Measurements from ENCODE around the gene ANKS1B. TPM values are rescaled to one million over a fixed set of nuclear protein-coding genes. Genes with fewer than 3 reads are reported as not detected.
"Not testable (repeated sequence)": the region's sequence is repeated elsewhere in the genome, so short reads cannot be mapped to it uniquely, and the experiment has no call there.

ANKS1B gene
- total RNA-seq, 2 donors from 2014 or later: not detected

GRCh38 chr12:99577125-99577524, 407.6 kb downstream of the ANKS1B start:
- H3K27ac Mint-ChIP-seq; DNase-seq (ENCODE audit: low spot score); H3K4me3 Mint-ChIP-seq; H3K27me3 Mint-ChIP-seq; H3K36me3 Mint-ChIP-seq; H3K4me1 Mint-ChIP-seq (ENCODE audit: low read depth in 2 of 2); ATAC-seq: not testable (repeated sequence)
- peaks cover 27% of the 10 kb centered on the region for H3K9me3 Mint-ChIP-seq

DNA sequence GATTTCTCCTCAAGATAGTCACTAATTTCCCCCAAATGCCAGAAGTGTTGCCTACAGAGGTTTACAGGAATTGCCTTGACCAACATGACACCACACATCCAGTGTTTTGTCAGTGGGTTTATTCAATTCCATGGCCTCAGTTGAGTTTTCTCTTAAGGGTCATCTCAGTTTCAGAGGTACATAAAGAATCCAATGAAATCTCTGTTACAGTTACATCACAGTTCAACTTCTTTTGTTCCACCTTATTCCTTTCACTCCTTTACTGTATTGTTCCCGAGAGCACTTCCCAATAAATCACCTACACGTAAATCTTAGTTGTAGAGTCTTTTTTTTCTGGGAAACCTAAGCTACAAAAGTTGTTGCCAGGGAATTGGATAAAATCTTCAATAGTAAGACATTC, 410.8 kb downstream of the ANKS1B start:
- Mint-ChIP-seq H3K36me3 (no peaks in the 10 kb centered on the region), H3K4me3 (no peak overlapping the region), H3K4me1 (ENCODE audit: low read depth in 2 of 2) (no peaks in the 10 kb centered on the region), H3K9me3 (peaks cover 34% of the 10 kb centered on the region), H3K27ac (no peak overlapping the region), H3K27me3 (no peaks in the 10 kb centered on the region)
- DNase-seq (ENCODE audit: low spot score): no peak
- no peak for ATAC-seq

DNA sequence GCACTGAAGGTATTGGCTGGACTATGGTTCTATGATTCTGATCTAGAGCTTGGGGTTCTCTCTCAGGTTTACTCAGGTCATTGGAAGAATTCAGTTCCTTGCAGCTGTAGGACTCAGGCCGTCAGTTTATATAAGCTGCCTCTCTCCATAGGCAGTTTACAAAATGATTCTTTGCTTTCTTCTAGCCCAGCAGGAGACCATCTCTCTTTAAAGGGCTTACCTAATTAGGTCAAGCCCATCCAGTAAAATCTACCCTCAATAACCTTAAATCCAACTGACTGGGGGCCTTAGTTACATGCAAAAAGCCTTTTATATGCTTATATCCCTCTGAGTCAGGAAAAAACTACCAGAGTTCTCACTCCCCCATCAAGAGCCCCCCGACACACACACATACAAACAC, 417.7 kb downstream of the ANKS1B start:
- H3K4me3 Mint-ChIP-seq: no peak overlapping the region
- H3K27me3 Mint-ChIP-seq: no peaks in the 10 kb centered on the region
- DNase-seq (ENCODE audit: low spot score) (no peak), ATAC-seq (no peak)
- no peaks in the 10 kb centered on the region for H3K4me1 Mint-ChIP-seq (ENCODE audit: low read depth in 2 of 2)
- H3K36me3 Mint-ChIP-seq: peaks cover 5% of the 10 kb centered on the region
- peaks cover 12% of the 10 kb centered on the region for H3K9me3 Mint-ChIP-seq
- no peak overlapping the region for H3K27ac Mint-ChIP-seq

DNA sequence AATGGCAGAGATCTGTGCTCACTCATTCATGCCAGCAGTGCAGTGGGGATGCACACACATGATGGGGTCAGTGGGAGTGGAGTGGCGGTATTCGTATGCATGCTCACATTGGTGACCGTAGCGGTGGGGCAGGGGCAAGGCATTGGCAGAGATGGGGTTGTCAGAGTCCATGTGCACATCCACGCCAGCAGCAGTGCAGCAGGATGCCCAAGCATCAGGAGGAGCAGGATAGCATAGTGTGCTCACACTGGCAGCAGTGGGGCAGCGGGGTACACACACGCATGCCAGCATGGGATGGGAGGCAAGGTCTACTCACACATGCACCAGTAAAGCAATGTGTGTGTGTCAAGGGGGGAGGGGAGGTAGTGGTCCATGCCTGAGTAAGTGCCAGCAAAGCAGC, 426.6 kb downstream of the ANKS1B start:
- Mint-ChIP-seq H3K4me1 (ENCODE audit: low read depth in 2 of 2) (no peaks in the 10 kb centered on the region), H3K36me3 (no peaks in the 10 kb centered on the region), H3K9me3 (peaks cover 20% of the 10 kb centered on the region), H3K27ac (no peak overlapping the region), H3K4me3 (no peak overlapping the region), H3K27me3 (no peaks in the 10 kb centered on the region)
- ATAC-seq (no peak), DNase-seq (ENCODE audit: low spot score) (no peak)

GRCh38 chr12:99553461-99553860, 431.3 kb downstream of the ANKS1B start:
- Mint-ChIP-seq H3K36me3 (no peaks in the 10 kb centered on the region), H3K27ac (no peak overlapping the region), H3K27me3 (no peaks in the 10 kb centered on the region), H3K9me3 (peaks cover 35% of the 10 kb centered on the region), H3K4me1 (ENCODE audit: low read depth in 2 of 2) (no peaks in the 10 kb centered on the region), H3K4me3 (no peak overlapping the region)
- no peak for DNase-seq (ENCODE audit: low spot score)
- ATAC-seq: no peak

DNA sequence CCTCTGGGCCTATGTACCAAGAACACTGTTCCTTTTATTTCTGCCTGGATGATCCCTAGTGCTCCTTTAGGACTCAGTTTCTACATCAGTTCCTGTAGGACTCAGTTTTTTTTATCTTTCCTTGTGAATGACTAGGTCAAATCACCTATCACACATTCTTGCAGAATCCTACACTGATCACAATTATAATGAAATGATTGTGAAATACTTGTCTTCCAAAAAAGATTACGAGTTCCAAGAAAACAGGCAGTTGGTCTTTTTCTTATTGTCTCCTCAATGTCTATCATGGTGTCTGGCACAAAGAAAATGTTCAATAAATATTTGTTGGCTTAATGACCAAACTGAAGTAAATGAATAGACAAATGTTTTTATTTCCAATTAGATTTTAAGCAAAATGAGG, 432.7 kb downstream of the ANKS1B start:
- Mint-ChIP-seq H3K4me1 (ENCODE audit: low read depth in 2 of 2) (no peaks in the 10 kb centered on the region), H3K36me3 (no peaks in the 10 kb centered on the region), H3K27ac (no peak overlapping the region), H3K27me3 (no peaks in the 10 kb centered on the region), H3K9me3 (peaks cover 29% of the 10 kb centered on the region), H3K4me3 (no peak overlapping the region)
- DNase-seq (ENCODE audit: low spot score): no peak
- no peak for ATAC-seq

DNA sequence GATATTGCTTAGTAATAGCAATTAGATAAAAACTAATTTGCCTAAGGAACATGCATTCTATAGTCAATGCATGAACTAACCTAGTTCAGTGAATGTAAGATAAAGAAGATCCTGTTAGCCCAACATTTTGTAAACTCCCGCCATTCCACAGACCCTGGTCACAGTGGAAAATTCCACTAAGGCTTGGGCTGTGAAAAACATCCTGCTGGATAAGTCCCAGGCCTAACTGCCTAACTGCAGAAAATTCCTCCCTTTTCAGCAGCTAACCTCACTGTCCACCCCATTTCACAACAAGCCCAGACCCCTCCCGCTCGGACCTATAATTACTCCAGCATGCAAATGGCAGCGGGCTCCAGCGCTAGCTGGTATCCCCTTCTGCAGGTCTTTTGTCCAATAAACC, 435.1 kb downstream of the ANKS1B start:
- Mint-ChIP-seq H3K27ac (no peak overlapping the region), H3K4me1 (ENCODE audit: low read depth in 2 of 2) (no peaks in the 10 kb centered on the region), H3K9me3 (peaks cover 27% of the 10 kb centered on the region), H3K27me3 (no peaks in the 10 kb centered on the region), H3K36me3 (no peaks in the 10 kb centered on the region), H3K4me3 (no peak overlapping the region)
- ATAC-seq: no peak
- no peak for DNase-seq (ENCODE audit: low spot score)

- DNase-seq (ENCODE audit: low spot score) (no peak), ATAC-seq (no peak)
- Mint-ChIP-seq H3K36me3 (no peaks in the 10 kb centered on the region), H3K9me3 (peaks cover 29% of the 10 kb centered on the region), H3K27me3 (no peaks in the 10 kb centered on the region), H3K4me3 (no peak overlapping the region), H3K27ac (no peak overlapping the region), H3K4me1 (ENCODE audit: low read depth in 2 of 2) (no peaks in the 10 kb centered on the region)
Observed at GRCh38 chr12:99549196-99549595, 435.5 kb downstream of the ANKS1B start.

DNA sequence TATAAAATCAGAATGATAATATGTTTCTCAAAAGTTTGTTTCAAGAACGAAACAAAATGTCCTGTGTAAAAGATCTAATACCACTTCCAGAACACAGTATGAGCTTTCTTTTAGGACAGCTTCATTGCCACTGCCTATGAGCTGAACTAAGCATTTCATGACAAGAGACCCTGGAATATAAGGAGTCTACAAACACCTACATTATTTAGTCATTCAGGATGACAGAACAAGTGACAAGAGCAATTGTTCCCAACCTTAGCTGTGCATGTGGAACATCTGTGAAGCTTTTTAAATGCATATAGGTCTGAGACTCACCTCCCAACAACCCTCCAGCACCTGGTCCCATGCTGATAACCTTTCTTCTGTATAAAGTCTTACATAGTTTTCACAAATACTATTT, 440.3 kb downstream of the ANKS1B start:
- Mint-ChIP-seq H3K27ac (no peak overlapping the region), H3K4me3 (no peak overlapping the region), H3K9me3 (peaks cover 10% of the 10 kb centered on the region), H3K36me3 (no peaks in the 10 kb centered on the region), H3K4me1 (ENCODE audit: low read depth in 2 of 2) (no peaks in the 10 kb centered on the region), H3K27me3 (no peaks in the 10 kb centered on the region)
- DNase-seq (ENCODE audit: low spot score): no peak
- ATAC-seq: no peak

DNA sequence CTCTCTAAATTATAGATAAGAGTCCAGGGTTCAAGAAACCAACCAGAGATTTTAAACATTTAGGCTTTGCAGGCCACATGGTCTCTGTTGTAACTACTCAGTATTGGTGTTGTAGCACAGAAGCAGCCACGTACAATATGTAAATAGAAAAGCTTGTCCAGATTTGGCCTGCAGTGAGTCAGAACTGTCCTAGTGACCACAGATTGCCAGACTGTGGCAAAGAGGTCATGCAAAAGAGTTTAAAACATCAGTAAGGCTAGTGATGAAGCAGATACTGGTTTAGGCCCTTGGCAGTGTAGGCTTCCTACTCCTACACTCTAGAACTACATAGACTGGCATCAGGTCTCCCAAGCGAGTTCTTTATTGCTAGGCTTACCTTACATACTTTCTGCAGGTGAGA, 454.8 kb downstream of the ANKS1B start:
- no peaks in the 10 kb centered on the region for H3K27me3 Mint-ChIP-seq

DNA sequence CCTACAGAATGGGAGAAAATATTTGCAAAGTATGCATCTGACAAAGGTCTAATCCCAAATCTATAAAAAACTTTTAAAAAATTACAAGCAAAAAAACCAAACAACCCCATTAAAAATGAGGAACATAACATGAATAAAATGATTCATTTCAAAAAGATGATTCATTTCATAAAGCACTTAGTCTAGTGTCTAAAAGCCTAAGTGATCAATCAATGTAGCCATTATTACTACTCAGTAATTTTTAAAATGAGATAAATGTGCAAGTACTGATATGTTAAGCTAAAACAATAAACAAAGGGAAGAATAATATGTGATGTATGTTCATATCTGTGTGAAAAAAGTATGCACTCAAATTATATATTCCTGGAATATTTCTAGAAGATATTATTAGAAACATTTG, 456.3 kb downstream of the ANKS1B start:
- ATAC-seq: no peak
- Mint-ChIP-seq H3K9me3 (peaks cover 12% of the 10 kb centered on the region), H3K27me3 (no peaks in the 10 kb centered on the region), H3K4me3 (no peak overlapping the region), H3K4me1 (ENCODE audit: low read depth in 2 of 2) (no peaks in the 10 kb centered on the region), H3K27ac (no peak overlapping the region), H3K36me3 (no peaks in the 10 kb centered on the region)
- no peak for DNase-seq (ENCODE audit: low spot score)

More for the DNA sequence above, 454.8 kb downstream of the ANKS1B start:
- Mint-ChIP-seq H3K4me1 (ENCODE audit: low read depth in 2 of 2) (no peaks in the 10 kb centered on the region), H3K4me3 (no peak overlapping the region), H3K9me3 (peaks cover 9% of the 10 kb centered on the region), H3K27ac (no peak overlapping the region), H3K36me3 (no peaks in the 10 kb centered on the region)
- DNase-seq (ENCODE audit: low spot score) (no peak), ATAC-seq (no peak)

DNA sequence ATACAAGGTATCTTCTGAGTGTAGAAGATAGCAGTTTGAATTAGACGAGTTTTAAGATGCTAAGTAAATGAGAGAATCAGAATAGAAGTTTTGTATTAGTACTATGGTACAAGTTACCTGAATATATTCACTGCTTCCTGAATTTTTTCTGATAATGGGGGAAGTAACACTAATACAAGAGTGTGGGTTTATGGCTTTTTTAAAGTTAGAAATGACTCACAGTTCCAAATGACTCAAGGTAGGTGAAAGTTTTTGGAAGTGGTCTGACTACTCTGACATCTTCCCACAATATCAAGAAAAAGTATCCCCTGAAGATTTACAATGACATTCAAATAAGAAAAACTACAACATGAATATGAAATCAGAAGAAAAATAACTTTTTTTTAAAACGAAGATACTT, 460.9 kb downstream of the ANKS1B start:
- no peaks in the 10 kb centered on the region for H3K27me3 Mint-ChIP-seq
- ATAC-seq: no peak
- no peak overlapping the region for H3K27ac Mint-ChIP-seq
- H3K4me1 Mint-ChIP-seq (ENCODE audit: low read depth in 2 of 2): no peaks in the 10 kb centered on the region
- H3K9me3 Mint-ChIP-seq: peaks cover 34% of the 10 kb centered on the region
- no peak overlapping the region for H3K4me3 Mint-ChIP-seq
- H3K36me3 Mint-ChIP-seq: peaks cover 8% of the 10 kb centered on the region
- DNase-seq (ENCODE audit: low spot score): no peak

- H3K4me1 Mint-ChIP-seq (ENCODE audit: low read depth in 2 of 2): no peaks in the 10 kb centered on the region
- no peaks in the 10 kb centered on the region for H3K27me3 Mint-ChIP-seq
- DNase-seq (ENCODE audit: low spot score) (no peak), ATAC-seq (no peak)
- H3K36me3 Mint-ChIP-seq: peaks cover 8% of the 10 kb centered on the region
- H3K9me3 Mint-ChIP-seq: peaks cover 31% of the 10 kb centered on the region
- no peak overlapping the region for H3K27ac Mint-ChIP-seq
- H3K4me3 Mint-ChIP-seq: no peak overlapping the region
Observed at GRCh38 chr12:99522456-99522855, 462.3 kb downstream of the ANKS1B start.

DNA sequence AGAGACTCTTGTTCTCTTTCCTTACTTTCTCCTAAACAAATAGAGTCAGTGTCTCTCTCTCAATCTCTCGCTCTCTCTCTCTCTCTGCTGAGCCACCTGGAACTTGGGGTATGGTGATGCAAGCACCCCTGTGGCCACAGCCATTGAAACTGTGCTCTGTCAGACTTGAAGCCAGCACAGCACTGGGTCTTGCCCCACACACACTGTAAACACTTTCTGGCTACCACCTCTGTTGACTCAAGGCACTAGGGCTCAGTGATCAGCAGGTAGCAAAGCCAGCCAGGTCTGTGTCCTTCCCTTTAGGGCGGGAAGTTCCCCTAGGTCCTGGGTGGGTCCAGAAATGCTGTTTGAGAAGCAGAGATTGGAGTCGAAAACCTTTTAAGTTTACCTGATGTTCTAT, 463.1 kb downstream of the ANKS1B start:
- no peak overlapping the region for H3K27ac Mint-ChIP-seq
- no peak overlapping the region for H3K4me3 Mint-ChIP-seq
- peaks cover 8% of the 10 kb centered on the region for H3K36me3 Mint-ChIP-seq
- no peaks in the 10 kb centered on the region for H3K27me3 Mint-ChIP-seq
- H3K4me1 Mint-ChIP-seq (ENCODE audit: low read depth in 2 of 2): no peaks in the 10 kb centered on the region
- H3K9me3 Mint-ChIP-seq: peaks cover 31% of the 10 kb centered on the region
- DNase-seq (ENCODE audit: low spot score) (no peak), ATAC-seq (no peak)

DNA sequence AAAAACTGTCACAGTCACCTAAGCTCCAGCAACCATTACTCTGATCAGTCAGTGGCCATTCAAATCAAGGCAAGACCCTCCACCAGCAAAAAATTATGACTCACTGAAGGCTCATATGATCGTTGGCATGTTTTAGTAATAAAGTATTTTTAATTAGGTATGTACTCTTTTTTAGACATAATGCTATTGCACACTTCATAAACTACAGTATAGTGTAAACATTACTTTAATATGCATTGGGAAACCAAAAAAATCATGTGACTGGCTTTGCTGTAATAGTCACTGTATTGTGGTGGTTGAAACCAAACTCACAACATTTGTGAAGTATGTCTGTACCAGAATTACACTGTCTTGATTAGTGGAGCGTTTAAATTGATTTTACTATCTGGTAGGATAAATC, 471.7 kb downstream of the ANKS1B start:
- Mint-ChIP-seq H3K4me3 (no peak overlapping the region), H3K27me3 (no peaks in the 10 kb centered on the region), H3K27ac (no peak overlapping the region), H3K36me3 (no peaks in the 10 kb centered on the region), H3K9me3 (peaks cover 22% of the 10 kb centered on the region), H3K4me1 (ENCODE audit: low read depth in 2 of 2) (no peaks in the 10 kb centered on the region)
- no peak for ATAC-seq
- DNase-seq (ENCODE audit: low spot score): no peak

Data from natural killer cell treated with Interleukin-12 subunit alpha and Interleukin-12 subunit beta and Interleukin-15 and Interleukin-18, amount 100 ng/mL, for 72 hours (primary cell).